Jurkat, Clone E6-1 (cell line): ENCODE data around the gene ARPP19.
"Not testable (repeated sequence)": the region's sequence is repeated elsewhere in the genome, so short reads cannot be mapped to it uniquely, and the experiment has no call there.

ENCODE experiments used
- DNase-seq: peaks from one replicate; pipeline ENCODE4 v3.0.0-alpha.2; 2011; ENCODE audit warnings: low read depth, low spot score
- H3K4me3 ChIP-seq: 2 replicates; pipeline ENCODE4 v1.5.1; 2011; ENCODE audit warnings: mild to moderate bottlenecking, low read length, control low read depth, moderate library complexity

The ARPP19 gene

GRCh38 chr15:52520421-52520820 is 48.4 kb downstream of the ARPP19 start:
- no peak overlapping the region for H3K4me3 ChIP-seq
- no peak for DNase-seq

- DNase-seq = no peak
Observed at GRCh38 chr15:52518487-52519371, 50.1 kb downstream of the ARPP19 start.

GRCh38 chr15:52517014-52517413 is 51.8 kb downstream of the ARPP19 start:
- DNase-seq = no peak

More at GRCh38 chr15:52518487-52519371, 50.1 kb downstream of the ARPP19 start:
- no peak overlapping the region for H3K4me3 ChIP-seq

GRCh38 chr15:52515343-52515742 is 53.5 kb downstream of the ARPP19 start:
- DNase-seq = no peak
- no peak overlapping the region for H3K4me3 ChIP-seq

More at GRCh38 chr15:52517014-52517413, 51.8 kb downstream of the ARPP19 start:
- H3K4me3 ChIP-seq = no peak overlapping the region

- no peak for DNase-seq
Observed at GRCh38 chr15:52514482-52514881, 54.3 kb downstream of the ARPP19 start.

GRCh38 chr15:52512869-52513268 is 56.0 kb downstream of the ARPP19 start:
- not testable (repeated sequence) for H3K4me3 ChIP-seq, DNase-seq

More at GRCh38 chr15:52514482-52514881, 54.3 kb downstream of the ARPP19 start:
- H3K4me3 ChIP-seq = no peak overlapping the region

- H3K4me3 ChIP-seq = no peak overlapping the region
- no peak for DNase-seq
Observed at GRCh38 chr15:52511084-52511483, 57.7 kb downstream of the ARPP19 start.

- H3K4me3 ChIP-seq = no peak overlapping the region
- no peak for DNase-seq
Observed at GRCh38 chr15:52509500-52510245, 59.2 kb downstream of the ARPP19 start.

GRCh38 chr15:52506549-52506948 is 62.3 kb downstream of the ARPP19 start:
- DNase-seq = no peak
- H3K4me3 ChIP-seq = no peak overlapping the region

GRCh38 chr15:52505151-52505550 is 63.7 kb downstream of the ARPP19 start:
- no peak for DNase-seq
- no peak overlapping the region for H3K4me3 ChIP-seq

GRCh38 chr15:52503788-52504496 is 64.9 kb downstream of the ARPP19 start:
- H3K4me3 ChIP-seq = no peak overlapping the region
- no peak for DNase-seq

- no peak overlapping the region for H3K4me3 ChIP-seq
- DNase-seq = no peak
Observed at GRCh38 chr15:52502608-52503007, 66.2 kb downstream of the ARPP19 start.

GRCh38 chr15:52499506-52499905 is 69.3 kb downstream of the ARPP19 start:
- no peak for DNase-seq
- no peak overlapping the region for H3K4me3 ChIP-seq

GRCh38 chr15:52498706-52499105 is 70.1 kb downstream of the ARPP19 start:
- no peak for DNase-seq
- H3K4me3 ChIP-seq = no peak overlapping the region
